ENCODE measurements around the gene INS.

Gene INS

DNA sequence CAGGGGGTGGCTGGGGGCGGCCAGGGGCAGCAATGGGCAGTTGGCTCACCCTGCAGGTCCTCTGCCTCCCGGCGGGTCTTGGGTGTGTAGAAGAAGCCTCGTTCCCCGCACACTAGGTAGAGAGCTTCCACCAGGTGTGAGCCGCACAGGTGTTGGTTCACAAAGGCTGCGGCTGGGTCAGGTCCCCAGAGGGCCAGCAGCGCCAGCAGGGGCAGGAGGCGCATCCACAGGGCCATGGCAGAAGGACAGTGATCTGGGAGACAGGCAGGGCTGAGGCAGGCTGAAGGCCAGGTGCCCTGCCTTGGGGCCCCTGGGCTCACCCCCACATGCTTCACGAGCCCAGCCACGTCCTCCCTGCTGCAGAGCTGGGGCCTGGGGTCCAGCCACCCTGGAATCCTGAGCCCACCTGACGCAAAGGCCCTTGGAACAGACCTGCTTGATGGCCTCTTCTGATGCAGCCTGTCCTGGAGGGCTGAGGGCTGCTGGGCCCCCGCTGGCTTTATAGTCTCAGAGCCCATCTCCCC lies at the start of gene INS:
Gene INS (minus strand): TSS at position 474 of the 524 bp plus-strand sequence. CDS start 238 bp downstream, at position 236.
- TF ChIP-seq, protein P1, sequence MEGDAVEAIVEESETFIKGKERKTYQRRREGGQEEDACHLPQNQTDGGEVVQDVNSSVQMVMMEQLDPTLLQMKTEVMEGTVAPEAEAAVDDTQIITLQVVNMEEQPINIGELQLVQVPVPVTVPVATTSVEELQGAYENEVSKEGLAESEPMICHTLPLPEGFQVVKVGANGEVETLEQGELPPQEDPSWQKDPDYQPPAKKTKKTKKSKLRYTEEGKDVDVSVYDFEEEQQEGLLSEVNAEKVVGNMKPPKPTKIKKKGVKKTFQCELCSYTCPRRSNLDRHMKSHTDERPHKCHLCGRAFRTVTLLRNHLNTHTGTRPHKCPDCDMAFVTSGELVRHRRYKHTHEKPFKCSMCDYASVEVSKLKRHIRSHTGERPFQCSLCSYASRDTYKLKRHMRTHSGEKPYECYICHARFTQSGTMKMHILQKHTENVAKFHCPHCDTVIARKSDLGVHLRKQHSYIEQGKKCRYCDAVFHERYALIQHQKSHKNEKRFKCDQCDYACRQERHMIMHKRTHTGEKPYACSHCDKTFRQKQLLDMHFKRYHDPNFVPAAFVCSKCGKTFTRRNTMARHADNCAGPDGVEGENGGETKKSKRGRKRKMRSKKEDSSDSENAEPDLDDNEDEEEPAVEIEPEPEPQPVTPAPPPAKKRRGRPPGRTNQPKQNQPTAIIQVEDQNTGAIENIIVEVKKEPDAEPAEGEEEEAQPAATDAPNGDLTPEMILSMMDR (IDR thresholded peaks at IDR 0.05; ENCODE audit: extremely low read depth, missing control alignments), result no peak
- DNase-seq (ENCODE audit: low spot score), result no peak

GRCh38 chr11:2210366-2211112 lies 49.5 kb upstream of the INS start:
- DNase-seq (ENCODE audit: low spot score), result no peak
- TF ChIP-seq, protein P1 (IDR thresholded peaks at IDR 0.05; ENCODE audit: extremely low read depth, missing control alignments), result no peak

GRCh38 chr11:2209900-2210321 lies 48.9 kb upstream of the INS start:
- no peak for DNase-seq (ENCODE audit: low spot score)
- TF ChIP-seq, protein P1 (IDR thresholded peaks at IDR 0.05; ENCODE audit: extremely low read depth, missing control alignments), result no peak

GRCh38 chr11:2209370-2209801 lies 48.4 kb upstream of the INS start:
- no peak for DNase-seq (ENCODE audit: low spot score)
- TF ChIP-seq, protein P1 (IDR thresholded peaks at IDR 0.05; ENCODE audit: extremely low read depth, missing control alignments), result no peak

GRCh38 chr11:2208691-2209369 lies 47.8 kb upstream of the INS start:
- DNase-seq (ENCODE audit: low spot score), result no peak
- TF ChIP-seq, protein P1 (IDR thresholded peaks at IDR 0.05; ENCODE audit: extremely low read depth, missing control alignments), result no peak

DNA sequence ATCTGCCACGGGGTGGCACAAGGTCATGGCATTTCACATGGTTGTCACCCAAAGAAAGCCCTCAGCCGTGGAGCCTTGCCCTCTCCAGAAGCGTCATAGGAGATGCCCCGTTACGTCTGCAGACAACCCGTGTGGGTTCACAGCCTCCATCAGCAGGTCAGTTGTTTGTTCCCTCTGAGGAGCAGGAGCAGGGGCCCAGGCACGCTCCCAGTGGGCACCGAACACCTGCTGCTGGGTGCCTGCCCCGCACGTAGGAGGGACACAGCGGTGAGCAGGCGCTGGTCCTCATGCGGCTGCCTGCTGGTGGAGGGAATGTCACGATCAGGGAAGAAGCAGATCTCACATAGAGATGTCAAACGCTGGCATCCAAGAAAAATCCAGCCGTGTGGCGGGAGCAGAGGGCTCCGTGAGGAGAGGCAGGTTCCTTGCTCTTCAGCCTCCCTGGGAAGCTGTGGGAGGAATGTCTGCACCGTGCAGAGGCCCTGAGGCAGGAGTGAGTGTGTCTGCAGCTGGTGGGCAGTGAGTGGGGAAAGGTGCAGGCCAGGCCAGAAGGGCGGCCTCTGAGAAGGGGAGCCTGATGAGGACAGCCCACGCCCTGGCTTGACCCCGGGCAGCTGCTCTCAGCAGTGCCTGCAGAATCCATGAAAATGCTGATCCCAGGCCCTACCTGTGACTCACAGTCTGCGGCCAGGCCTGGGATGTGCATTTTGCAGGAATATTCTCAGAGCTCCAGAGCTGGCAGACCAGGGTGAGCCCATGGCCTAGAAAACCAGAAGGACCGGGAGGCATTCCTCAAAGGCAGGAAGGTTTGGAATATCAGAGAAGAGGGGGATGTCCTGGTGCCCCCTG lies 47.0 kb upstream of the INS start:
- TF ChIP-seq, protein P1 (IDR thresholded peaks at IDR 0.05; ENCODE audit: extremely low read depth, missing control alignments), result no peak
- no peak for DNase-seq (ENCODE audit: low spot score)
